ENCODE measurements around the gene PLEKHG5. TPM values are rescaled to one million over a fixed set of nuclear protein-coding genes. Genes with fewer than 3 reads are reported as not detected.
A peak's percentile ranks its signal among the peaks of the same experiment; 100 is the strongest.

The PLEKHG5 gene
- total and polyA plus RNA-seq, 4 experiments from 2014 or later = 1.7 to 11.8 (median 6.2) TPM

- no peaks in the 10 kb centered on the region for H3K27me3 Mint-ChIP-seq
- H3K4me1 Mint-ChIP-seq = peaks cover 11 to 39% (median 21%) of the 10 kb centered on the region in 4 donors
- peak overlapping the region in 6 of 7 donors; percentile 22 to 99 (median 30) for H3K27ac Mint-ChIP-seq
- H3K27ac ChIP-seq (ENCODE audit: low read depth, low read length) = no peak overlapping the region
- H3K4me3 ChIP-seq (ENCODE audit: low read length in 2 of 2) = no peak overlapping the region
- peaks cover 13 to 19% of the 10 kb centered on the region in 2 donors for H3K36me3 Mint-ChIP-seq
- H3K4me1 ChIP-seq (ENCODE audit: insufficient read depth, low read length) = peaks cover 29% of the 10 kb centered on the region
- POLR2A ChIA-PET (ENCODE audit: partially characterized antibody) = interaction anchor here (1.5 to 18.2 kb wide), 3 partner anchors 8 to 114 kb away, joined by 3 to 390 read pairs (median 40); no protein-coding TSS in a partner anchor
- H3K27me3 ChIP-seq (ENCODE audit: insufficient read depth, low read length) = no peaks in the 10 kb centered on the region
- no peaks in the 10 kb centered on the region for H3K9me3 Mint-ChIP-seq
- intact Hi-C loops (cut with micrococcal nuclease) = loop anchor here (10.0 kb wide), 1 partner anchor 317 kb away; the partner anchor contains the start of gene CAMTA1
- H3K4me3 Mint-ChIP-seq = peak overlapping the region in 3 of 8 donors; percentile 35 to 49 (median 40)
- no peaks in the 10 kb centered on the region for H3K9me3 ChIP-seq (ENCODE audit: control insufficient read depth in 1 of 2, low read length in 2 of 2)
- CTCF ChIA-PET (ENCODE audit: partially characterized antibody) = interaction anchor here (1.2 to 6.6 kb wide), 6 partner anchors 9 to 27 kb away, joined by 3 to 53 read pairs (median 8); no protein-coding TSS in a partner anchor
- no peak for DNase-seq
- H3K36me3 ChIP-seq (ENCODE audit: insufficient read depth, low read length) = peaks cover 9% of the 10 kb centered on the region
Observed at GRCh38 chr1:6467744-6468688, 23.5 kb downstream of the PLEKHG5 start.

GRCh38 chr1:6467224-6467623 is 24.2 kb downstream of the PLEKHG5 start:
- intact Hi-C loops (cut with micrococcal nuclease) = loop anchor here (10.0 kb wide), 1 partner anchor 318 kb away; the partner anchor contains the start of gene CAMTA1
- CTCF ChIA-PET (ENCODE audit: partially characterized antibody) = interaction anchor here (1.0 to 6.6 kb wide), 8 partner anchors 9 to 26 kb away, joined by 3 to 53 read pairs (median 8); no protein-coding TSS in a partner anchor
- peak overlapping the region; percentile 29 to 99 (median 92) for H3K27ac Mint-ChIP-seq

GRCh38 chr1:6466751-6467150 is 24.7 kb downstream of the PLEKHG5 start:
- peak overlapping the region; percentile 86 to 99 (median 92) for H3K27ac Mint-ChIP-seq
- H3K27ac ChIP-seq (ENCODE audit: low read depth, low read length) = peak overlapping the region; percentile 95
- H3K9me3 ChIP-seq (ENCODE audit: control insufficient read depth in 1 of 2, low read length in 2 of 2) = no peaks in the 10 kb centered on the region
- H3K4me1 ChIP-seq (ENCODE audit: insufficient read depth, low read length) = peaks cover 41% of the 10 kb centered on the region
- intact Hi-C loops (cut with micrococcal nuclease) = loop anchor here (1.0 to 10.0 kb wide), 2 partner anchors 9 to 318 kb away; partner anchors contain the start of gene CAMTA1
- POLR2A ChIA-PET (ENCODE audit: partially characterized antibody) = interaction anchor here (0.5 to 18.2 kb wide), 9 partner anchors 10 to 157 kb away, joined by 3 to 390 read pairs (median 5); partner anchors contain the start of genes KLHL21 and THAP3
- DNase-seq = no peak
- peak overlapping the region; percentile 65 to 96 (median 84) for H3K4me3 Mint-ChIP-seq
- peaks cover 21% of the 10 kb centered on the region for H3K36me3 ChIP-seq (ENCODE audit: insufficient read depth, low read length)
- peaks cover 20 to 30% of the 10 kb centered on the region in 2 donors for H3K36me3 Mint-ChIP-seq
- CTCF ChIA-PET (ENCODE audit: partially characterized antibody) = interaction anchor here (0.6 to 6.6 kb wide), 12 partner anchors 9 to 119 kb away, joined by 3 to 53 read pairs (median 6); no protein-coding TSS in a partner anchor
- peaks cover 16 to 51% (median 32%) of the 10 kb centered on the region in 4 donors for H3K4me1 Mint-ChIP-seq
- no peaks in the 10 kb centered on the region for H3K27me3 Mint-ChIP-seq
- H3K9me3 Mint-ChIP-seq = no peaks in the 10 kb centered on the region
- no peak overlapping the region for H3K4me3 ChIP-seq (ENCODE audit: low read length in 2 of 2)
- no peaks in the 10 kb centered on the region for H3K27me3 ChIP-seq (ENCODE audit: insufficient read depth, low read length)

More at GRCh38 chr1:6467224-6467623, 24.2 kb downstream of the PLEKHG5 start:
- Histone ChIP-seq H3K27ac (ENCODE audit: low read depth, low read length) (no peak overlapping the region), H3K4me3 (ENCODE audit: low read length in 2 of 2) (no peak overlapping the region), H3K4me1 (ENCODE audit: insufficient read depth, low read length) (peaks cover 37% of the 10 kb centered on the region), H3K36me3 (ENCODE audit: insufficient read depth, low read length) (peaks cover 16% of the 10 kb centered on the region), H3K27me3 (ENCODE audit: insufficient read depth, low read length) (no peaks in the 10 kb centered on the region), H3K9me3 (ENCODE audit: control insufficient read depth in 1 of 2, low read length in 2 of 2) (no peaks in the 10 kb centered on the region)
- peaks cover 18 to 25% of the 10 kb centered on the region in 2 donors for H3K36me3 Mint-ChIP-seq
- no peaks in the 10 kb centered on the region for H3K27me3 Mint-ChIP-seq
- DNase-seq = no peak
- POLR2A ChIA-PET (ENCODE audit: partially characterized antibody) = interaction anchor here (1.5 to 18.2 kb wide), 4 partner anchors 21 to 113 kb away, joined by 3 to 390 read pairs (median 11); no protein-coding TSS in a partner anchor
- peak overlapping the region; percentile 12 to 93 (median 34) for H3K4me3 Mint-ChIP-seq
- H3K9me3 Mint-ChIP-seq = no peaks in the 10 kb centered on the region
- H3K4me1 Mint-ChIP-seq = peaks cover 15 to 47% (median 29%) of the 10 kb centered on the region in 4 donors

GRCh38 chr1:6466023-6466422 is 25.4 kb downstream of the PLEKHG5 start, which contains the start of gene TNFRSF25:
TNFRSF25 (minus strand) TSS chr1:6466173; CDS start chr1:6466107, 66 bp downstream.
- Histone ChIP-seq H3K4me1 (ENCODE audit: insufficient read depth, low read length) (peaks cover 49% of the 10 kb centered on the region), H3K27me3 (ENCODE audit: insufficient read depth, low read length) (no peaks in the 10 kb centered on the region), H3K27ac (ENCODE audit: low read depth, low read length) (peak within 1 kb of the TSS; percentile 95), H3K36me3 (ENCODE audit: insufficient read depth, low read length) (peaks cover 28% of the 10 kb centered on the region), H3K4me3 (ENCODE audit: low read length in 2 of 2) (peak within 1 kb of the TSS; percentile 79 to 85), H3K9me3 (ENCODE audit: control insufficient read depth in 1 of 2, low read length in 2 of 2) (no peaks in the 10 kb centered on the region)
- peaks cover 17 to 59% (median 36%) of the 10 kb centered on the region in 4 donors for H3K4me1 Mint-ChIP-seq
- no peaks in the 10 kb centered on the region for H3K27me3 Mint-ChIP-seq
- peak within 1 kb of the TSS; percentile 88 to 99 (median 94) for H3K4me3 Mint-ChIP-seq
- peak within 1 kb of the TSS; percentile 97 to 100 (median 97) for H3K27ac Mint-ChIP-seq
- intact Hi-C loops (cut with micrococcal nuclease) = loop anchor here (1.0 to 10.0 kb wide), 2 partner anchors 9 to 319 kb away; partner anchors contain the start of gene CAMTA1
- CTCF ChIA-PET (ENCODE audit: partially characterized antibody) = interaction anchor here (0.6 to 6.6 kb wide), 12 partner anchors 11 to 181 kb away, joined by 3 to 53 read pairs (median 6); no protein-coding TSS in a partner anchor
- H3K9me3 Mint-ChIP-seq = no peaks in the 10 kb centered on the region
- POLR2A ChIA-PET (ENCODE audit: partially characterized antibody) = interaction anchor here (0.5 to 18.2 kb wide), 11 partner anchors 9 to 158 kb away, joined by 3 to 390 read pairs (median 3); partner anchors contain the start of genes KLHL21, THAP3 and ZBTB48
- peak; percentile 57 to 77 (median 72) for DNase-seq
- H3K36me3 Mint-ChIP-seq = peaks cover 20 to 34% of the 10 kb centered on the region in 2 donors

- Mint-ChIP-seq H3K36me3 (peaks cover 22 to 38% of the 10 kb centered on the region in 2 donors), H3K27ac (peak overlapping the region; percentile 97 to 100 (median 97)), H3K4me1 (peaks cover 20 to 64% (median 40%) of the 10 kb centered on the region in 4 donors), H3K9me3 (no peaks in the 10 kb centered on the region), H3K27me3 (no peaks in the 10 kb centered on the region), H3K4me3 (peak overlapping the region; percentile 88 to 99 (median 94))
- peaks cover 31% of the 10 kb centered on the region for H3K36me3 ChIP-seq (ENCODE audit: insufficient read depth, low read length)
- DNase-seq = peak; percentile 65 to 77 (median 67)
- no peaks in the 10 kb centered on the region for H3K27me3 ChIP-seq (ENCODE audit: insufficient read depth, low read length)
- POLR2A ChIA-PET (ENCODE audit: partially characterized antibody) = interaction anchor here (1.2 to 18.2 kb wide), 10 partner anchors 8 to 159 kb away, joined by 3 to 390 read pairs (median 4); partner anchors contain the start of genes KLHL21, THAP3 and ZBTB48
- peaks cover 53% of the 10 kb centered on the region for H3K4me1 ChIP-seq (ENCODE audit: insufficient read depth, low read length)
- intact Hi-C loops (cut with micrococcal nuclease) = loop anchor here (1.0 to 10.0 kb wide), 3 partner anchors 10 to 319 kb away; partner anchors contain the start of gene CAMTA1
- peak overlapping the region; percentile 79 to 85 for H3K4me3 ChIP-seq (ENCODE audit: low read length in 2 of 2)
- H3K27ac ChIP-seq (ENCODE audit: low read depth, low read length) = peak overlapping the region; percentile 95
- CTCF ChIA-PET (ENCODE audit: partially characterized antibody) = interaction anchor here (1.1 to 6.6 kb wide), 11 partner anchors 11 to 181 kb away, joined by 3 to 53 read pairs (median 7); no protein-coding TSS in a partner anchor
- no peaks in the 10 kb centered on the region for H3K9me3 ChIP-seq (ENCODE audit: control insufficient read depth in 1 of 2, low read length in 2 of 2)
Observed at GRCh38 chr1:6465461-6466005, 25.9 kb downstream of the PLEKHG5 start.

- Mint-ChIP-seq H3K36me3 (peaks cover 23 to 43% of the 10 kb centered on the region in 2 donors), H3K4me3 (peak overlapping the region; percentile 88 to 99 (median 94)), H3K27me3 (no peaks in the 10 kb centered on the region), H3K9me3 (no peaks in the 10 kb centered on the region), H3K4me1 (peaks cover 22 to 70% (median 44%) of the 10 kb centered on the region in 4 donors), H3K27ac (peak overlapping the region; percentile 97 to 100 (median 97))
- Histone ChIP-seq H3K27ac (ENCODE audit: low read depth, low read length) (peak overlapping the region; percentile 95), H3K9me3 (ENCODE audit: control insufficient read depth in 1 of 2, low read length in 2 of 2) (no peaks in the 10 kb centered on the region), H3K36me3 (ENCODE audit: insufficient read depth, low read length) (peaks cover 31% of the 10 kb centered on the region), H3K4me3 (ENCODE audit: low read length in 2 of 2) (peak overlapping the region; percentile 79 to 85), H3K27me3 (ENCODE audit: insufficient read depth, low read length) (no peaks in the 10 kb centered on the region), H3K4me1 (ENCODE audit: insufficient read depth, low read length) (peaks cover 56% of the 10 kb centered on the region)
- ChIA-PET CTCF (ENCODE audit: partially characterized antibody) (interaction anchor here (1.3 to 6.6 kb wide), 7 partner anchors 10 to 45 kb away, joined by 3 to 53 read pairs (median 6); partner anchors contain the start of gene HES2), POLR2A (ENCODE audit: partially characterized antibody) (interaction anchor here (1.2 to 18.2 kb wide), 9 partner anchors 11 to 159 kb away, joined by 3 to 390 read pairs (median 5); partner anchors contain the start of genes KLHL21, THAP3 and ZBTB48)
- intact Hi-C loops (cut with micrococcal nuclease) = loop anchor here (1.0 to 10.0 kb wide), 2 partner anchors 16 to 320 kb away; partner anchors contain the start of gene CAMTA1
- DNase-seq = no peak
Observed at GRCh38 chr1:6464915-6465314, 26.6 kb downstream of the PLEKHG5 start.

Data from CD4-positive, alpha-beta memory T cell (primary cell).